ENCODE data around the gene TEAD2.

DNA sequence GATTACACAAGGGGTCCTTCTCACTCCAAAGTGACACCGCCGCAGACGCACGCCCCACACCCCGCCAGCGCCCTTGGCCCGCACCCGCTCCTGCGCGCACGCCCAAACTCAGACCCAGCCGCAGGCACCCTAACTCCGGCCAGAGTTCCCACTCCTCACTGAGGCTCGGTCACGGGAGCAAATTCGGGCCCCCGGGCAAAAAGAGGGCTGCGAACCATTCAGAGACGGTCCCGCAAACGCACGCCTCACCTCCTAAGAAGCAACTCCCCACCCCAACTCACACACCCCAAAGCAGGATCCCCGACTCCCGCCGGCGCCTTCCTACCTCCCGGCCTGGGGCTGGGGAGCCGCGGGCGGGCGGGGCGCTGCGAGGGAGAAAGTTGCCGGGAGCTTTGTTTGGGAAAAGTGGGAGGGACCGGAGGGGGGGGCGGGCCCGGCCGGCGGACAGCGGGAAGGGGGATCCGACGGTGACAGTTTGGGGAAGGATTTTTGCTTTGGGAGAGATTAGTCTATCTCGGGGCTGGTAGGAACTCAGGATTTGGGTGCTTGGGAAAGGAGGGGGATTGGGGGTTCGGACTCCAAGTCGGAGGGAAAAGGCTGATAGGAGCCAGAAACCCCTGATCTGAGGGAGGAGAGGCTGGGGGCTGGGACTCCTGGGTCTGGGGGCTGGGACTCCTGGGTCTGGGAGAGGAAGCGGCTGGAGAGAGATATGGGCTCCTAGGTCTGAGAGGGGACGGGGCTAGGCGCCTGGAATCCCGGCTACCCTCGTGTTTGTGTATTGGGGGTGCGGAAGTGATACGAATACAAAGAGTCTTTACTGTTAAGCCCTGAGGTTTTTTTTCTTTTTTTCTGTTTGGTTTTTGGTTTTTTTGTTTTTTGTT lies at the start of gene TEAD2:
- no peak for TF ChIP-seq EZH2phosphoT487 (IDR thresholded peaks at IDR 0.05; ENCODE audit: borderline replicate concordance, low read length)
- no peak for TF ChIP-seq CTCF (conservative IDR thresholded peaks at IDR 0.05; ENCODE audit: low read depth, low read length)
- no peak for TF ChIP-seq EZH2 (IDR thresholded peaks at IDR 0.05; ENCODE audit: low read length, unreplicated experiment)
